RWPE2 (cell line): ENCODE results near the gene TEKTIP1.

ENCODE experiments used
- ATAC-seq: fragments of 200-7000 bp; cut with Tn5 transposase; 3 replicates; pipeline ENCODE4 v1.9.1; 2021; ENCODE audit warnings: low read depth
- DNase-seq: peaks from one replicate; pipeline ENCODE4 v3.0.0-alpha.2; 2020; ENCODE audit warnings: low spot score
- H3K27ac ChIP-seq: fragments of 450-650 bp; 2 replicates; pipeline ENCODE4 v1.5.1; 2017; ENCODE audit warnings: mild to moderate bottlenecking; ENCODE audit not compliant: poor library complexity, severe bottlenecking
- H3K27me3 ChIP-seq: fragments of 250-450 bp; sonication (Bioruptor Pico); 2 replicates; pipeline ENCODE4 v1.5.1; 2021; ENCODE audit warnings: mild to moderate bottlenecking, moderate library complexity; ENCODE audit not compliant: insufficient read depth, poor library complexity, severe bottlenecking
- H3K36me3 ChIP-seq: fragments of 250-450 bp; sonication (Bioruptor Pico); 2 replicates; pipeline ENCODE4 v1.5.1; 2020; ENCODE audit warnings: low read depth, mild to moderate bottlenecking, moderate library complexity
- H3K4me1 ChIP-seq: fragments of 250-450 bp; sonication (Bioruptor Pico); 2 replicates; pipeline ENCODE4 v1.5.1; 2021; ENCODE audit warnings: mild to moderate bottlenecking, moderate library complexity; ENCODE audit not compliant: insufficient read depth, poor library complexity, severe bottlenecking
- H3K4me3 ChIP-seq: fragments of 250-450 bp; sonication (Bioruptor Pico); 2 replicates; pipeline ENCODE4 v1.5.1; 2021; ENCODE audit warnings: mild to moderate bottlenecking, moderate library complexity; ENCODE audit not compliant: severe bottlenecking
- H3K9me3 ChIP-seq: fragments of 250-450 bp; sonication (Bioruptor Pico); 2 replicates; pipeline ENCODE4 v1.5.1; 2021; ENCODE audit warnings: mild to moderate bottlenecking, moderate library complexity; ENCODE audit not compliant: severe bottlenecking
- TF ChIP-seq, protein P1 (sequence below): fragments of 450-650 bp; IDR thresholded peaks from one replicate; pipeline ENCODE4 v1.5.1; 2017; ENCODE audit warnings: mild to moderate bottlenecking, moderate library complexity; ENCODE audit not compliant: poor library complexity, severe bottlenecking

The TEKTIP1 gene

DNA sequence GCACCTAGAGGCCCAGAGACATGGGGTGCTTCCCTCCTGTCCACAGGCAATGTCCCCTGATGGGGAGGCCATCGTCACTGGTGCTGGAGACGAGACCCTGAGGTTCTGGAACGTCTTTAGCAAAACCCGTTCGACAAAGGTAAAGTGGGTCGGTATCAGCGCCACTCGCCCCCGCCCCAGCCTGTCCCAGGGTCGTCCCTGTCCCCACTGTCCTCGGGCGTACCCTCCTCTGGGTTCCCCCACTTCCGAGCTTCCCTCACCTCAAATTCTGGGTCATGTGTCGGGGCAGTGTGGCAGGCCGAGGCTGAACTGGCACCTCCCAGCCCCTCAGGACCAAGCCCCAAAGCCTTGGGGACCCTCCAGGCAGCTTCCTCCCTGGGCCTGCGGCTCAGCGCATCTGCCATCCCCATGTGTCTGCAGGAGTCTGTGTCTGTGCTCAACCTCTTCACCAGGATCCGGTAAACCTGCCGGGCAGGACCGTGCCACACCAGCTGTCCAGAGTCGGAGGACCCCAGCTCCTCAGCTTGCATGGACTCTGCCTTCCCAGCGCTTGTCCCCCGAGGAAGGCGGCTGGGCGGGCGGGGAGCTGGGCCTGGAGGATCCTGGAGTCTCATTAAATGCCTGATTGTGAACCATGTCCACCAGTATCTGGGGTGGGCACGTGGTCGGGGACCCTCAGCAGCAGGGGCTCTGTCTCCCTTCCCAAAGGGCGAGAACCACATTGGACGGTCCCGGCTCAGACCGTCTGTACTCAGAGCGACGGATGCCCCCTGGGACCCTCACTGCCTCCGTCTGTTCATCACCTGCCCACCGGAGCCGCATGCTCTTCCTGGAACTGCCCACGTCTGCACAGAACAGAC, 4.4 kb upstream of the TEKTIP1 start:
- no peak overlapping the region for H3K27ac ChIP-seq
- H3K4me3 ChIP-seq, result no peak overlapping the region
- DNase-seq (no peak), ATAC-seq (no peak)
- H3K36me3 ChIP-seq, result peaks cover 31% of the 10 kb centered on the region
- no peaks in the 10 kb centered on the region for H3K27me3 ChIP-seq
- TF ChIP-seq, protein P1, sequence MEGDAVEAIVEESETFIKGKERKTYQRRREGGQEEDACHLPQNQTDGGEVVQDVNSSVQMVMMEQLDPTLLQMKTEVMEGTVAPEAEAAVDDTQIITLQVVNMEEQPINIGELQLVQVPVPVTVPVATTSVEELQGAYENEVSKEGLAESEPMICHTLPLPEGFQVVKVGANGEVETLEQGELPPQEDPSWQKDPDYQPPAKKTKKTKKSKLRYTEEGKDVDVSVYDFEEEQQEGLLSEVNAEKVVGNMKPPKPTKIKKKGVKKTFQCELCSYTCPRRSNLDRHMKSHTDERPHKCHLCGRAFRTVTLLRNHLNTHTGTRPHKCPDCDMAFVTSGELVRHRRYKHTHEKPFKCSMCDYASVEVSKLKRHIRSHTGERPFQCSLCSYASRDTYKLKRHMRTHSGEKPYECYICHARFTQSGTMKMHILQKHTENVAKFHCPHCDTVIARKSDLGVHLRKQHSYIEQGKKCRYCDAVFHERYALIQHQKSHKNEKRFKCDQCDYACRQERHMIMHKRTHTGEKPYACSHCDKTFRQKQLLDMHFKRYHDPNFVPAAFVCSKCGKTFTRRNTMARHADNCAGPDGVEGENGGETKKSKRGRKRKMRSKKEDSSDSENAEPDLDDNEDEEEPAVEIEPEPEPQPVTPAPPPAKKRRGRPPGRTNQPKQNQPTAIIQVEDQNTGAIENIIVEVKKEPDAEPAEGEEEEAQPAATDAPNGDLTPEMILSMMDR, result no peak
- H3K4me1 ChIP-seq, result no peaks in the 10 kb centered on the region
- H3K9me3 ChIP-seq, result no peaks in the 10 kb centered on the region

DNA sequence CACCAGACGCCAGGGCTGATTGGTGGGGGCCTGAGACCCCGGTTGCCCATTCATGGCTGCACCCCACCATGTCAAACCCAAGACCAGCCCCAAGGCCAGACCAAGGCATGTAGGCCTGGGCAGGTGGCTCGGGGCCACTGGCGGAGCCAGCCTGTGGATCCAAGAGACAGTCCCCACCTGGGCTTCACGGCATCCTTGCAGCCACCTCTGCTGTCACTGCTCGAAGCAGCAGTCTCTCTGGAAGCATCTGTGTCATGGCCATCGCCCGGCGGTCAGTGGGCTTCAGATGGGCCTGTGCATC, 3.8 kb upstream of the TEKTIP1 start:
- TF ChIP-seq, protein P1, result no peak
- no peaks in the 10 kb centered on the region for H3K9me3 ChIP-seq
- no peak for ATAC-seq
- H3K36me3 ChIP-seq, result peaks cover 33% of the 10 kb centered on the region
- DNase-seq, result no peak
- H3K4me3 ChIP-seq, result no peak overlapping the region
- no peak overlapping the region for H3K27ac ChIP-seq
- no peaks in the 10 kb centered on the region for H3K4me1 ChIP-seq
- no peaks in the 10 kb centered on the region for H3K27me3 ChIP-seq

DNA sequence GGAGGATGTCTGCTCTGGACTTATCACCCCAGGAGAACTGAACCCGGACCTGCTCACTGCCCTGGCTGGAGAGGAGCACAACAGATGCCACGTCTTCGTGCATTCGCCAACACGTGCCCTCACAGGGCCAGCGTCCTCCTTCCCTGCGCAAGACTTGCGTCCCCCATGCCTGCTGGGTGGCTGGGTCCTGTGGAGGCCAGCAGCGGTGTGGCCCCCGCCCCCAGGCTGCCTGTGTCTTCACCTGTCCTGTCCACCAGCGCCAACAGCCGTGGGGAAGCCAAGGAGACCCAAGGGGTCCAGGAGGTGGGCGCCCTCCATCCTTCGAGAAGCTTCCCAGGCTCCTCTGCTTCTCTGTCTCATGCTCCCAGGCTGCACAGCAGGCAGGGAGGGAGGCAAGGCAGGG, 3.4 kb upstream of the TEKTIP1 start:
- Histone ChIP-seq H3K36me3 (peaks cover 33% of the 10 kb centered on the region), H3K4me3 (no peak overlapping the region), H3K27ac (no peak overlapping the region), H3K27me3 (no peaks in the 10 kb centered on the region), H3K9me3 (no peaks in the 10 kb centered on the region), H3K4me1 (no peaks in the 10 kb centered on the region)
- ATAC-seq (no peak), DNase-seq (no peak)
- TF ChIP-seq, protein P1, result no peak

DNA sequence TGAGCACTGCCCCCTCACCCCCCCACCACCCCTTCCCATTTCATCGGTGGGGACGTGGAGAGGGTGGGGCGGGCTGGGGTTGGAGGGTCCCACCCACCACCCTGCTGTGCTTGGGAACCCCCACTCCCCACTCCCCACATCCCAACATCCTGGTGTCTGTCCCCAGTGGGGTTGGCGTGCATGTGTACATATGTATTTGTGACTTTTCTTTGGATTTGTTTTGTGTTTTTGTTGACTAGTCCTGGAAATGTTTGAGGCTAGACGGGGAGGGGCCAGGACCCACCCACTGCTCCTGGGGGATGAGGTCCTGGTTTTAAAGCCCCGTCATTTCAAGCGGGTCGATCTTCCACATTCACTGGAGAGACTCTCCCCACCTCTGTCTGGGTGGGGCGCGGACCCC, 3.0 kb upstream of the TEKTIP1 start:
- DNase-seq (no peak), ATAC-seq (no peak)
- no peak overlapping the region for H3K27ac ChIP-seq
- H3K4me1 ChIP-seq, result no peaks in the 10 kb centered on the region
- H3K27me3 ChIP-seq, result no peaks in the 10 kb centered on the region
- H3K4me3 ChIP-seq, result no peak overlapping the region
- peaks cover 33% of the 10 kb centered on the region for H3K36me3 ChIP-seq
- no peaks in the 10 kb centered on the region for H3K9me3 ChIP-seq
- TF ChIP-seq, protein P1, result no peak

DNA sequence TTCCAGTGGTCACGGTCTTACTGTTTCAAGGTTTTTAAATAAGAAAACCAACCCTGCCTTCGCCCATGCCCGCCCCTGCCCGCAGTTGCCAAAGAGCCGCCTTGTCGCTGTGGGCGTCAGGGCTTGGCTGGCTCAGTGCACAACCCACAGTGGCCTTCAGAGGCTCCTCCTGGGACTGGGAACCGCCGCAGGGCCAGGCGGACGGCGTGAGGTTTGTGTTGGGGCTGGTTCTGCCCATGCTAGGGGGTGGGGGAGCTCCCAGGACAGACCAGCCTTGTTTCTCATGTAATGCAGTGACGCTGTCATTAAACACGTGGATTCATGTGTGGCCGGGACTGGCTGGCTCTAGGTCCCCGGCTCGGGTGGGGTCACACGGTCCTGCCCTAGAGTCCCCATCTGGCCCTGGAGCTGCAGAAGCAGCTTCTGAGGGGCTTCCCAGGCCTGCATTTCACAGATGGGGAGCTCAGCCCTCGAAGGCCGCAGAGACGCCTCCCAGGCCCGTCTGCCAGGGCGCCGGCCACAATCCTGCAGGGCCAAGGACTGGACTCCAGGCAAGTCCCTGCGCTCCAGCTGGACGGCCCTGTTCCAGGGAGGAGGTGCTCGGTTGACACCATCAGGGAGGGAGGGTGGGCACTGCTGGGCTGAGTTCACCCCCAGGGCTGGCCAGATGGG, 2.4 kb upstream of the TEKTIP1 start:
- no peak overlapping the region for H3K4me3 ChIP-seq
- H3K27me3 ChIP-seq, result no peaks in the 10 kb centered on the region
- peaks cover 27% of the 10 kb centered on the region for H3K36me3 ChIP-seq
- H3K9me3 ChIP-seq, result no peaks in the 10 kb centered on the region
- TF ChIP-seq, protein P1, result no peak
- H3K4me1 ChIP-seq, result no peaks in the 10 kb centered on the region
- ATAC-seq, result no peak
- DNase-seq, result no peak
- no peak overlapping the region for H3K27ac ChIP-seq
